Measurements from ENCODE around the gene ARHGDIG.

GRCh38 chr16:305916-306626 is 25.7 kb downstream of the ARHGDIG start:
- TF ChIP-seq CTCF (IDR thresholded peaks at IDR 0.05; ENCODE audit: low read depth, low read length): no peak
- no peak for TF ChIP-seq EZH2phosphoT487 (IDR thresholded peaks at IDR 0.05; ENCODE audit: low read depth)

Data from OCI-LY3 (cell line).